Measurements from ENCODE around the gene LRPAP1. TPM values are rescaled to one million over a fixed set of nuclear protein-coding genes. Genes with fewer than 3 reads are reported as not detected.

Gene LRPAP1
- total RNA-seq, 1 donor from 2014 or later: 152 TPM

Other genes with a start within 250 kb of the LRPAP1 start
- 35.7 and 67.5 TPM in 2 replicates for gene RGS12, start 239.4 kb downstream of the LRPAP1 start, total RNA-seq (ENCODE audit: low replicate concordance)
- gene HGFAC, start 90.5 kb downstream of the LRPAP1 start, total RNA-seq (ENCODE audit: low replicate concordance): 1.2 and 2.4 TPM in 2 replicates
- 0.55 and 0.72 TPM in 2 replicates for gene DOK7, start 69.1 kb downstream of the LRPAP1 start, total RNA-seq (ENCODE audit: low replicate concordance)
- gene ADRA2C, start 234.0 kb upstream of the LRPAP1 start, total RNA-seq (ENCODE audit: low replicate concordance): 2.9 and 7.9 TPM in 2 replicates